DOHH2 (cell line): Measurements from ENCODE around the gene SYNRG.

Experiments used
- CTCF ChIP-seq: fragments of 200-600 bp; sonication (generic); IDR thresholded peaks from one replicate; pipeline ENCODE4 v1.5.1; 2014; ENCODE audit warnings: antibody characterized with exemption, mild to moderate bottlenecking, low read depth, low read length; ENCODE audit not compliant: poor library complexity, severe bottlenecking
- EZH2phosphoT487 ChIP-seq: fragments of 200-600 bp; sonication (generic); IDR thresholded peaks from 2 replicates; pipeline ENCODE4 v1.6.1; 2017; ENCODE audit warnings: borderline replicate concordance, mild to moderate bottlenecking, antibody characterized with exemption, low read length, moderate library complexity, mixed read lengths

- TF ChIP-seq CTCF, result no peak
- TF ChIP-seq EZH2phosphoT487, result no peak
These were observed 33.5 kb upstream of the SYNRG start for GRCh38 chr17:37642681-37643080.
